Hepatocyte (in vitro differentiated cells): ENCODE data around the gene GDPD4.

Experiments
- EZH2 ChIP-seq: fragments of 200-600 bp; sonication (generic); IDR thresholded peaks from 2 replicates; pipeline ENCODE4 v1.6.1; 2016; ENCODE audit warnings: antibody characterized with exemption, mild to moderate bottlenecking, borderline replicate concordance
- EZH2phosphoT487 ChIP-seq: fragments of 200-600 bp; sonication (generic); IDR thresholded peaks from one replicate; pipeline ENCODE4 v1.6.1; 2018; ENCODE audit warnings: antibody characterized with exemption, mild to moderate bottlenecking, low read depth, moderate library complexity; ENCODE audit not compliant: unreplicated experiment, severe bottlenecking
- TF ChIP-seq, protein P1 (sequence below): fragments of 200-600 bp; sonication (generic); IDR thresholded peaks from 2 replicates; pipeline ENCODE4 v1.5.1; 2016; ENCODE audit warnings: antibody characterized with exemption, mild to moderate bottlenecking; ENCODE audit not compliant: poor library complexity

DNA sequence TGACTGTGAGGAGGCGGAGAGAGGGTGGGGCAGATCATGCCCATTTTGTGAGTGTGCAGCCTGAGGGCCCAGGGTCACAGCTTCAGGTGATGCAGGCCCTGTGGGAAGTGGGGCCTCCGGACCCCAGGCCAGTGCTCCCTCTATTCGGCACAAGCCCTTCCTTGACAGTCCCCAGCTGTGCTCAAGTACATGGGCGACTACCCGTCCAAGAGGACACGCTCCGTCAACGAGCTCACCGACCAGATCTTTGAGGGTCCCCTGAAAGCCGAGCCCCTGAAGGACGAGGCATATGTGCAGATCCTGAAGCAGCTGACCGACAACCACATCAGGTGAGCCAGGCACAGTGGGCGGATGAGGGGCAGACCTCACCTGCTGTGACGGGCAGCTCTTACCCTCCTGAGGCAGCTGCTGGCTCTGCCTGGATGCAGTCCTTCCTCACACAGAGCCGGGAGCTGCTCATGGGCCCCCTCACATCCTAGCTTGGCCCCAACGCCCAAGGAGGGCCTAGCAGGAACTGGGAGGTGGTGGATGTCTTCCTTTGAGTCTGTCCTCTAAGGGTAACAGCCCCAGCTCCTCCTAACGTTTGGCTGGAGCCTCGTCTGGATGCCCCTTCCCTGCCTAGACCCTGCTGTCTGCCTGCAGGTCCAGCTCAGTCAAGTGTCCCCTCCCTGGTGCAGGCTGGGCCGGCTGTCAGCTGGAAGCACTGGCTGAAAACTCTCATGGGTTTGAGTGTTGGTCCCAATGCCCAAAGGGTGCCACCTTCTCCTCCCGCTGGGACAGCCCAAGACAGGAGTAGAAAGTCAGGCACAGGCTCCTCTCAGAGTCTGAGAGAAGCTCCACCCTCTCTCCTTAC, 97.4 kb downstream of the GDPD4 start:
- TF ChIP-seq, protein P1, sequence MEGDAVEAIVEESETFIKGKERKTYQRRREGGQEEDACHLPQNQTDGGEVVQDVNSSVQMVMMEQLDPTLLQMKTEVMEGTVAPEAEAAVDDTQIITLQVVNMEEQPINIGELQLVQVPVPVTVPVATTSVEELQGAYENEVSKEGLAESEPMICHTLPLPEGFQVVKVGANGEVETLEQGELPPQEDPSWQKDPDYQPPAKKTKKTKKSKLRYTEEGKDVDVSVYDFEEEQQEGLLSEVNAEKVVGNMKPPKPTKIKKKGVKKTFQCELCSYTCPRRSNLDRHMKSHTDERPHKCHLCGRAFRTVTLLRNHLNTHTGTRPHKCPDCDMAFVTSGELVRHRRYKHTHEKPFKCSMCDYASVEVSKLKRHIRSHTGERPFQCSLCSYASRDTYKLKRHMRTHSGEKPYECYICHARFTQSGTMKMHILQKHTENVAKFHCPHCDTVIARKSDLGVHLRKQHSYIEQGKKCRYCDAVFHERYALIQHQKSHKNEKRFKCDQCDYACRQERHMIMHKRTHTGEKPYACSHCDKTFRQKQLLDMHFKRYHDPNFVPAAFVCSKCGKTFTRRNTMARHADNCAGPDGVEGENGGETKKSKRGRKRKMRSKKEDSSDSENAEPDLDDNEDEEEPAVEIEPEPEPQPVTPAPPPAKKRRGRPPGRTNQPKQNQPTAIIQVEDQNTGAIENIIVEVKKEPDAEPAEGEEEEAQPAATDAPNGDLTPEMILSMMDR, result no peak
- TF ChIP-seq EZH2 (no peak), EZH2phosphoT487 (no peak)
